Panc1 (cell line): ENCODE results near the gene MUCL3.

Experiments
- TF ChIP-seq, protein P1 (sequence below), 2 experiments: IDR thresholded peaks; 2 replicates each; pipeline ENCODE4 v1.6.1; 2011 to 2012; ENCODE audit warnings: low read depth in 2 of 2, control low read depth in 1 of 2, low read length in 1 of 2, mild to moderate bottlenecking in 1 of 2, moderate library complexity in 1 of 2; ENCODE audit not compliant: insufficient read depth in 1 of 2
- TF ChIP-seq, protein P2 (sequence below): fragments of 450-650 bp; IDR thresholded peaks from 2 replicates; pipeline ENCODE4 v1.5.1; 2017; ENCODE audit warnings: mild to moderate bottlenecking

DNA sequence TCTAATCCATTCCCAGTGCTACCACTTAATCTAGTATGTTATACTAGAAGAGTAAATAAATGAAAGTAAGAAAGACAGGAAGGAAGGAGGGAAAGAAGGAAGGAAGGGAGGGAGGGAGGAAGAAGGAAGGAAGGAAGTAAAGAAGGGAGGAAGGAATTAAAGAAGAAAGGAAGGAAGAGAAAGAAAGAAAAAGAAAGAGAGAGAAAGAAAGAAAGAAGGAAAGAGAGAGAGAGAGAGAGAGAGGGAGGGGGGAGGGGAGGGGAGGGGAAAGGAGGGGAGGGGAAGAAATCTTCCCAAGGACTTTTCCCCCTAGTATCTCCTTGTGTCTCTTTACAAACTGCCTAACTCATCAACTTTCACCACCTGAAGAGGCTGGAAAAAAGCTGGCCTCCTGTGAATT lies 21.9 kb downstream of the MUCL3 start:
- TF ChIP-seq, protein P1, sequence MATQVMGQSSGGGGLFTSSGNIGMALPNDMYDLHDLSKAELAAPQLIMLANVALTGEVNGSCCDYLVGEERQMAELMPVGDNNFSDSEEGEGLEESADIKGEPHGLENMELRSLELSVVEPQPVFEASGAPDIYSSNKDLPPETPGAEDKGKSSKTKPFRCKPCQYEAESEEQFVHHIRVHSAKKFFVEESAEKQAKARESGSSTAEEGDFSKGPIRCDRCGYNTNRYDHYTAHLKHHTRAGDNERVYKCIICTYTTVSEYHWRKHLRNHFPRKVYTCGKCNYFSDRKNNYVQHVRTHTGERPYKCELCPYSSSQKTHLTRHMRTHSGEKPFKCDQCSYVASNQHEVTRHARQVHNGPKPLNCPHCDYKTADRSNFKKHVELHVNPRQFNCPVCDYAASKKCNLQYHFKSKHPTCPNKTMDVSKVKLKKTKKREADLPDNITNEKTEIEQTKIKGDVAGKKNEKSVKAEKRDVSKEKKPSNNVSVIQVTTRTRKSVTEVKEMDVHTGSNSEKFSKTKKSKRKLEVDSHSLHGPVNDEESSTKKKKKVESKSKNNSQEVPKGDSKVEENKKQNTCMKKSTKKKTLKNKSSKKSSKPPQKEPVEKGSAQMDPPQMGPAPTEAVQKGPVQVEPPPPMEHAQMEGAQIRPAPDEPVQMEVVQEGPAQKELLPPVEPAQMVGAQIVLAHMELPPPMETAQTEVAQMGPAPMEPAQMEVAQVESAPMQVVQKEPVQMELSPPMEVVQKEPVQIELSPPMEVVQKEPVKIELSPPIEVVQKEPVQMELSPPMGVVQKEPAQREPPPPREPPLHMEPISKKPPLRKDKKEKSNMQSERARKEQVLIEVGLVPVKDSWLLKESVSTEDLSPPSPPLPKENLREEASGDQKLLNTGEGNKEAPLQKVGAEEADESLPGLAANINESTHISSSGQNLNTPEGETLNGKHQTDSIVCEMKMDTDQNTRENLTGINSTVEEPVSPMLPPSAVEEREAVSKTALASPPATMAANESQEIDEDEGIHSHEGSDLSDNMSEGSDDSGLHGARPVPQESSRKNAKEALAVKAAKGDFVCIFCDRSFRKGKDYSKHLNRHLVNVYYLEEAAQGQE (IDR thresholded peaks at IDR 0.05; ENCODE audit: insufficient read depth in 1 of 2, low read depth in 2 of 2, low read length in 1 of 2): no peak
- TF ChIP-seq, protein P2, sequence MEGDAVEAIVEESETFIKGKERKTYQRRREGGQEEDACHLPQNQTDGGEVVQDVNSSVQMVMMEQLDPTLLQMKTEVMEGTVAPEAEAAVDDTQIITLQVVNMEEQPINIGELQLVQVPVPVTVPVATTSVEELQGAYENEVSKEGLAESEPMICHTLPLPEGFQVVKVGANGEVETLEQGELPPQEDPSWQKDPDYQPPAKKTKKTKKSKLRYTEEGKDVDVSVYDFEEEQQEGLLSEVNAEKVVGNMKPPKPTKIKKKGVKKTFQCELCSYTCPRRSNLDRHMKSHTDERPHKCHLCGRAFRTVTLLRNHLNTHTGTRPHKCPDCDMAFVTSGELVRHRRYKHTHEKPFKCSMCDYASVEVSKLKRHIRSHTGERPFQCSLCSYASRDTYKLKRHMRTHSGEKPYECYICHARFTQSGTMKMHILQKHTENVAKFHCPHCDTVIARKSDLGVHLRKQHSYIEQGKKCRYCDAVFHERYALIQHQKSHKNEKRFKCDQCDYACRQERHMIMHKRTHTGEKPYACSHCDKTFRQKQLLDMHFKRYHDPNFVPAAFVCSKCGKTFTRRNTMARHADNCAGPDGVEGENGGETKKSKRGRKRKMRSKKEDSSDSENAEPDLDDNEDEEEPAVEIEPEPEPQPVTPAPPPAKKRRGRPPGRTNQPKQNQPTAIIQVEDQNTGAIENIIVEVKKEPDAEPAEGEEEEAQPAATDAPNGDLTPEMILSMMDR: no peak
